Transverse colon (tissue), 4 donors: ENCODE results near the gene ONECUT1. TPM values are rescaled to one million over a fixed set of nuclear protein-coding genes. Genes with fewer than 3 reads are reported as not detected.

Experiments
- DNase-seq: peaks from one replicate; pipeline ENCODE4 v3.0.0-alpha.2; 2019
- H3K27ac ChIP-seq, 4 donors: fragments of 200-600 bp; sonication (generic); 2 replicates each; pipeline ENCODE4 v1.5.1; 2016 to 2018; ENCODE audit warnings: inconsistent platforms in 4 of 4
- H3K27me3 ChIP-seq: fragments of 200-600 bp; sonication (generic); 2 replicates; pipeline ENCODE4 v1.5.1; 2017; ENCODE audit warnings: inconsistent platforms
- H3K36me3 ChIP-seq, 4 donors: fragments of 200-600 bp; sonication (generic); 2 replicates each; pipeline ENCODE4 v1.5.1; 2017 to 2019; ENCODE audit warnings: inconsistent platforms in 4 of 4
- H3K4me1 ChIP-seq, 4 donors: fragments of 200-600 bp; sonication (generic); 2 replicates each; pipeline ENCODE4 v1.5.1; 2017 to 2020; ENCODE audit warnings: inconsistent platforms in 4 of 4
- H3K4me3 ChIP-seq, 4 donors: fragments of 200-600 bp; sonication (generic); 1 replicate in 1 of 4; 2 replicates in 3 of 4; pipeline versions ENCODE4 v1.5.1 to v1.6.1; 2017 to 2019; ENCODE audit warnings: inconsistent platforms in 4 of 4
- H3K9me3 ChIP-seq, 2 donors: fragments of 200-600 bp; sonication (generic); 2 replicates each; pipeline ENCODE4 v1.5.1; 2017 to 2019; ENCODE audit warnings: inconsistent platforms in 2 of 2
- CTCF ChIP-seq, 5 experiments: fragments of 200-600 bp in 3 of 5; fragments of 450-650 bp in 2 of 5; sonication (generic) in 3 of 5; IDR thresholded peaks; 1 replicate in 2 of 5; 2 replicates in 3 of 5; pipeline ENCODE4 v1.5.1; 2016 to 2017; ENCODE audit warnings: antibody characterized with exemption in 5 of 5, inconsistent platforms in 3 of 5, mild to moderate bottlenecking in 2 of 5, moderate library complexity in 1 of 5
- EP300 ChIP-seq: sonication (generic); formaldehyde crosslinking; IDR thresholded peaks from one replicate; pipeline ENCODE4 v1.6.1; 2017; ENCODE audit warnings: antibody characterized with exemption, low read depth
- POLR2A ChIP-seq: fragments of 450-650 bp; IDR thresholded peaks from one replicate; pipeline ENCODE4 v1.6.1; 2016; ENCODE audit warnings: antibody characterized with exemption, mild to moderate bottlenecking, moderate library complexity
- POLR2AphosphoS5 ChIP-seq, 3 donors: sonication (generic); formaldehyde crosslinking; IDR thresholded peaks; one replicate each; pipeline ENCODE4 v1.6.1; 2016; ENCODE audit warnings: antibody characterized with exemption in 3 of 3
- WGBS, 2 donors: methylation state at CpG; one replicate each; pipeline ENCODE4 v1.1.5; 2018; ENCODE audit warnings: low coverage in 1 of 2; 5-methylcytosine and 5-hydroxymethylcytosine counted together
- in situ Hi-C, 4 donors: fragments of 200-750 bp; cut with MboI; loops; one replicate each; pipeline versions ENCODE4 v1.15.0 to v1.15.1; 2017; ENCODE audit warnings: low sequenced_read_pairs in 3 of 4, low pct_ligation_motif_present in 1 of 4, low pct_unique_long_range_greater_than_20kb in 1 of 4
- intact Hi-C: fragments of 100-400 bp; cut with DNase I; formaldehyde crosslinking; loops from one replicate; pipeline ENCODE4 v1.15.1; 2023; ENCODE audit warnings: low total_unique reads
- total RNA-seq, 4 donors: library from RNA; depleted of rRNA; stranded (reverse); fragments of >200 nt; gene quantifications; one replicate each; pipeline ENCODE4 v1.1.0, GENCODE V29; 2016

The ONECUT1 gene
- total RNA-seq, 4 donors from 2014 or later = 0.64 TPM; not detected in 3

GRCh38 chr15:52717481-52717880 lies 72.7 kb downstream of the ONECUT1 start:
- Histone ChIP-seq H3K27ac (no peak overlapping the region), H3K4me1 (no peaks in the 10 kb centered on the region), H3K36me3 (no peaks in the 10 kb centered on the region), H3K4me3 (no peak overlapping the region), H3K27me3 (no peaks in the 10 kb centered on the region), H3K9me3 (no peaks in the 10 kb centered on the region)
- no peak for TF ChIP-seq CTCF (IDR thresholded peaks at IDR 0.05)
- no peak for TF ChIP-seq EP300
- TF ChIP-seq POLR2AphosphoS5 (IDR thresholded peaks at IDR 0.05) = no peak
- no peak for TF ChIP-seq POLR2A
- DNase-seq = no peak
- 61 to 85% methylated on average over 3 to 6 of the region's 6 CpGs for WGBS, 2 donors
- in situ Hi-C loops = no loop called here
- intact Hi-C loops = no loop called here

GRCh38 chr15:52716536-52716935 lies 73.6 kb downstream of the ONECUT1 start:
- H3K27me3 ChIP-seq = no peaks in the 10 kb centered on the region
- in situ Hi-C loops = no loop called here
- intact Hi-C loops = no loop called here
- H3K4me1 ChIP-seq = no peaks in the 10 kb centered on the region
- no peaks in the 10 kb centered on the region for H3K9me3 ChIP-seq
- no peak overlapping the region for H3K4me3 ChIP-seq
- 43 to 100% methylated on average over 1 to 2 of the region's 2 CpGs for WGBS, 2 donors
- no peaks in the 10 kb centered on the region for H3K36me3 ChIP-seq
- TF ChIP-seq EP300 (no peak), POLR2A (no peak), CTCF (IDR thresholded peaks at IDR 0.05) (no peak), POLR2AphosphoS5 (IDR thresholded peaks at IDR 0.05) (no peak)
- no peak overlapping the region for H3K27ac ChIP-seq
- no peak for DNase-seq

GRCh38 chr15:52715411-52715810 lies 74.7 kb downstream of the ONECUT1 start:
- Histone ChIP-seq H3K4me1 (no peaks in the 10 kb centered on the region), H3K4me3 (no peak overlapping the region), H3K27ac (no peak overlapping the region), H3K9me3 (no peaks in the 10 kb centered on the region), H3K36me3 (no peaks in the 10 kb centered on the region), H3K27me3 (no peaks in the 10 kb centered on the region)
- WGBS, 2 donors = 70% methylated on average over 5 of the region's 5 CpGs; no CpG with 5 or more reads in 1 of the 2 donors
- DNase-seq = no peak
- in situ Hi-C loops (no loop called here), intact Hi-C loops (no loop called here)
- TF ChIP-seq POLR2A = no peak
- TF ChIP-seq EP300 = no peak
- no peak for TF ChIP-seq CTCF (IDR thresholded peaks at IDR 0.05)
- TF ChIP-seq POLR2AphosphoS5 (IDR thresholded peaks at IDR 0.05) = no peak

DNA sequence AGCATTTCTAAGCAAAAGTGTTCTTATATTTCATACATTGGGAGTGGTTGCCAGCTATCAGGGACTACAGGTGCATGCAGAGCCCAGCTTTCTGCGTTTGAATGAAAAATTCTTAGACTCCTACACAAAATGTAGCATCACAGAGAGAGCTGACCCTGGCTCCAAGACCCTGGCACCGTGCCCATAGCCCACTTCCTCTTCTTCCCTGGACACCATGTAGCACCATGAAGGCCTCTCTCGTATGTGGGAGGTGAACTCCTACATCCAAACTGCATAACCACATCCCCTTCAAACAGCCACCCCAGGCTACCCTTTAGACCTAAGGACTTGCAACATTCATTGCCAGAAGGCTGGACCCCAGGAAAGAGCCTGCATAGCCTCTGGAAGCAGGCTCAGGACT lies 75.2 kb downstream of the ONECUT1 start:
- H3K36me3 ChIP-seq = no peaks in the 10 kb centered on the region
- H3K27ac ChIP-seq = no peak overlapping the region
- WGBS, 2 donors = 58 to 69% methylated on average over 3 of the region's 3 CpGs
- no peaks in the 10 kb centered on the region for H3K4me1 ChIP-seq
- H3K4me3 ChIP-seq = no peak overlapping the region
- no peaks in the 10 kb centered on the region for H3K9me3 ChIP-seq
- no peaks in the 10 kb centered on the region for H3K27me3 ChIP-seq
- in situ Hi-C loops = no loop called here
- intact Hi-C loops = no loop called here
- TF ChIP-seq POLR2AphosphoS5 (IDR thresholded peaks at IDR 0.05) = no peak
- no peak for TF ChIP-seq EP300
- no peak for DNase-seq

GRCh38 chr15:52710708-52711389 lies 79.3 kb downstream of the ONECUT1 start:
- Histone ChIP-seq H3K4me3 (no peak overlapping the region), H3K27ac (no peak overlapping the region), H3K36me3 (no peaks in the 10 kb centered on the region), H3K9me3 (no peaks in the 10 kb centered on the region), H3K4me1 (peaks cover 0 to 8% (median 7%) of the 10 kb centered on the region in 4 donors), H3K27me3 (no peaks in the 10 kb centered on the region)
- WGBS, 2 donors = 80 to 100% methylated on average over 1 to 2 of the region's 2 CpGs
- no peak for DNase-seq
- TF ChIP-seq POLR2AphosphoS5 (IDR thresholded peaks at IDR 0.05) (no peak), CTCF (IDR thresholded peaks at IDR 0.05) (no peak), POLR2A (no peak), EP300 (no peak)
- in situ Hi-C loops = no loop called here
- intact Hi-C loops = no loop called here
